HG02571 (cell line): ENCODE data around the gene BLM.
"Not testable (repeated sequence)": the region's sequence is repeated elsewhere in the genome, so short reads cannot be mapped to it uniquely, and the experiment has no call there.

Experiments
- ATAC-seq: cut with Tn5 transposase; IDR thresholded peaks from one replicate; pipeline ENCODE4 v1.9.1; 2021; ENCODE audit warnings: mild to moderate bottlenecking, moderate library complexity; ENCODE audit not compliant: unreplicated experiment

The BLM gene

GRCh38 chr15:90840157-90840855 is 123.2 kb downstream of the BLM start:
- ATAC-seq, result no peak

GRCh38 chr15:90840954-90841353 is 123.8 kb downstream of the BLM start:
- ATAC-seq, result no peak

- ATAC-seq, result no peak
Observed at GRCh38 chr15:90844696-90845095, 127.5 kb downstream of the BLM start.

- peak; percentile 86 for ATAC-seq
Observed at GRCh38 chr15:90845201-90845949, 128.2 kb downstream of the BLM start.

- ATAC-seq, result not testable (repeated sequence)
Observed at GRCh38 chr15:90849424-90849823, 132.3 kb downstream of the BLM start.

GRCh38 chr15:90851114-90851513 is 134.0 kb downstream of the BLM start:
- ATAC-seq, result no peak

- no peak for ATAC-seq
Observed at GRCh38 chr15:90851940-90852339, 134.8 kb downstream of the BLM start.

GRCh38 chr15:90855139-90855538 is 138.0 kb downstream of the BLM start:
- ATAC-seq, result no peak

- no peak for ATAC-seq
Observed at GRCh38 chr15:90857337-90857736, 140.2 kb downstream of the BLM start.

GRCh38 chr15:90857883-90858443 is 140.8 kb downstream of the BLM start:
- no peak for ATAC-seq

GRCh38 chr15:90859234-90860131 is 142.3 kb downstream of the BLM start:
- ATAC-seq, result no peak

- no peak for ATAC-seq
Observed at GRCh38 chr15:90860450-90860849, 143.3 kb downstream of the BLM start.

- no peak for ATAC-seq
Observed at GRCh38 chr15:90860942-90861675, 144.0 kb downstream of the BLM start.

GRCh38 chr15:90862487-90862886 is 145.3 kb downstream of the BLM start:
- no peak for ATAC-seq

- no peak for ATAC-seq
Observed at GRCh38 chr15:90862964-90863778, 146.0 kb downstream of the BLM start.

- no peak for ATAC-seq
Observed at GRCh38 chr15:90863987-90864386, 146.8 kb downstream of the BLM start.

GRCh38 chr15:90864507-90864906 is 147.4 kb downstream of the BLM start:
- no peak for ATAC-seq

GRCh38 chr15:90865702-90866101 is 148.6 kb downstream of the BLM start:
- ATAC-seq, result no peak
